HL-60 (cell line): ENCODE results near the gene SLC35E3.
A peak's percentile ranks its signal among the peaks of the same experiment; 100 is the strongest.

ENCODE experiments used
- DNase-seq, 2 experiments: peaks; one replicate each; pipeline ENCODE4 v3.0.0-alpha.2; 2010 to 2020; ENCODE audit warnings: low read depth in 1 of 2, low spot score in 1 of 2
- H3K27ac ChIP-seq: fragments of 250-450 bp; sonication (Bioruptor Pico); replicated peaks from 2 replicates; pipeline ENCODE4 v1.5.1; 2020; ENCODE audit warnings: mild to moderate bottlenecking, moderate library complexity
- H3K27me3 ChIP-seq: fragments of 250-450 bp; sonication (Bioruptor Pico); 2 replicates; pipeline ENCODE4 v1.5.1; 2021; ENCODE audit warnings: mild to moderate bottlenecking, moderate library complexity; ENCODE audit not compliant: insufficient read depth, poor library complexity, severe bottlenecking
- H3K4me3 ChIP-seq: replicated peaks from 2 replicates; pipeline ENCODE4 v1.5.1; 2011; ENCODE audit warnings: mild to moderate bottlenecking, control low read depth, low read length; ENCODE audit not compliant: insufficient read depth
- GABPA ChIP-seq: IDR thresholded peaks from 2 replicates; pipeline ENCODE4 v1.6.1; 2012; ENCODE audit warnings: low read depth
- POLR2AphosphoS5 ChIP-seq: IDR thresholded peaks from 2 replicates; pipeline ENCODE4 v1.6.1; 2012; ENCODE audit warnings: low read depth
- SPI1 ChIP-seq: IDR thresholded peaks from 2 replicates; pipeline ENCODE4 v1.6.1; 2012; ENCODE audit warnings: low read depth, mild to moderate bottlenecking, borderline replicate concordance
- TF ChIP-seq, protein P1 (sequence below): IDR thresholded peaks from one replicate; pipeline ENCODE4 v1.5.1; 2011; ENCODE audit warnings: low read length, control low read depth, inconsistent platforms; ENCODE audit not compliant: insufficient read depth
- TF ChIP-seq, protein P2 (sequence below): IDR thresholded peaks from 2 replicates; pipeline ENCODE4 v1.6.1; 2012; ENCODE audit warnings: low read depth; ENCODE audit not compliant: insufficient replicate concordance

The SLC35E3 gene

DNA sequence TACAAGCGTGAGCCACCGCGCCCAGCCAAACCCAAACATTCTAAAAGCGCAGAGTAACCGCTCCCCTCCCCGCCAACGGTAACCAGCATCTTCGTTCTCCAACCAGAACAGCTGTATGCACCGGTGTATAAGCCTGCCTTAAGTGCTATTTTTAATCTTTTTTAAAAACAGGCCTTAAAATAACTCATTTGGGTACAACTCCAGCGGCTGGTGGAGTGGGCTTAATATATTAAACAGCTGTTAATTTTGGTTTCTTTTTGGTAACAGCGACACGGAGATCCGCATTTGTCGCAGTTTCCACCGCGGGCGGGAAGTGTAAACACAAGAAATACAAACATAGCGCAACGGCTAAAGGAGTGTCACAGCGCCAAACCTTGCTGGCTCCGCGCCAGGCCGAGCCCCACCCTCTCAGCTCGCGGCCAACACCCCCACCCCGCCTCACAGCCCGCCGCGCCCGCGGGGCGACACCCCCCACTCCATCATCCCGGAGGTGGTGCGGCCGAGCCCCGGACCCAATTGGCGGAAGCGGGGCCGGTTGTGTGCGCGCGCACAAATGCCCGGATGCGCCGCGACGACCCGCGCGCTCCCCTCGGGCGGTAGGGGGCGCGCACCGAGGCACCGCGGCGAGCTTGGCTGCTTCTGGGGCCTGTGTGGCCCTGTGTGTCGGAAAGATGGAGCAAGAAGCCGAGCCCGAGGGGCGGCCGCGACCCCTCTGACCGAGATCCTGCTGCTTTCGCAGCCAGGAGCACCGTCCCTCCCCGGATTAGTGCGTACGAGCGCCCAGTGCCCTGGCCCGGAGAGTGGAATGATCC is 61.8 kb downstream of the SLC35E3 start, which contains the start of gene MDM2:
Gene MDM2, plus strand, starts transcription at position 602 of the 812 bp plus-strand sequence. CDS start 301 bp downstream, outside the sequence.
- TF ChIP-seq, protein P1, sequence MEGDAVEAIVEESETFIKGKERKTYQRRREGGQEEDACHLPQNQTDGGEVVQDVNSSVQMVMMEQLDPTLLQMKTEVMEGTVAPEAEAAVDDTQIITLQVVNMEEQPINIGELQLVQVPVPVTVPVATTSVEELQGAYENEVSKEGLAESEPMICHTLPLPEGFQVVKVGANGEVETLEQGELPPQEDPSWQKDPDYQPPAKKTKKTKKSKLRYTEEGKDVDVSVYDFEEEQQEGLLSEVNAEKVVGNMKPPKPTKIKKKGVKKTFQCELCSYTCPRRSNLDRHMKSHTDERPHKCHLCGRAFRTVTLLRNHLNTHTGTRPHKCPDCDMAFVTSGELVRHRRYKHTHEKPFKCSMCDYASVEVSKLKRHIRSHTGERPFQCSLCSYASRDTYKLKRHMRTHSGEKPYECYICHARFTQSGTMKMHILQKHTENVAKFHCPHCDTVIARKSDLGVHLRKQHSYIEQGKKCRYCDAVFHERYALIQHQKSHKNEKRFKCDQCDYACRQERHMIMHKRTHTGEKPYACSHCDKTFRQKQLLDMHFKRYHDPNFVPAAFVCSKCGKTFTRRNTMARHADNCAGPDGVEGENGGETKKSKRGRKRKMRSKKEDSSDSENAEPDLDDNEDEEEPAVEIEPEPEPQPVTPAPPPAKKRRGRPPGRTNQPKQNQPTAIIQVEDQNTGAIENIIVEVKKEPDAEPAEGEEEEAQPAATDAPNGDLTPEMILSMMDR, result peak; percentile 48
- TF ChIP-seq POLR2AphosphoS5, result peak; percentile 66; the same call in 1 of the 2 replicates
- TF ChIP-seq GABPA, result no peak
- TF ChIP-seq SPI1, result peak; percentile 33
- TF ChIP-seq, protein P2, sequence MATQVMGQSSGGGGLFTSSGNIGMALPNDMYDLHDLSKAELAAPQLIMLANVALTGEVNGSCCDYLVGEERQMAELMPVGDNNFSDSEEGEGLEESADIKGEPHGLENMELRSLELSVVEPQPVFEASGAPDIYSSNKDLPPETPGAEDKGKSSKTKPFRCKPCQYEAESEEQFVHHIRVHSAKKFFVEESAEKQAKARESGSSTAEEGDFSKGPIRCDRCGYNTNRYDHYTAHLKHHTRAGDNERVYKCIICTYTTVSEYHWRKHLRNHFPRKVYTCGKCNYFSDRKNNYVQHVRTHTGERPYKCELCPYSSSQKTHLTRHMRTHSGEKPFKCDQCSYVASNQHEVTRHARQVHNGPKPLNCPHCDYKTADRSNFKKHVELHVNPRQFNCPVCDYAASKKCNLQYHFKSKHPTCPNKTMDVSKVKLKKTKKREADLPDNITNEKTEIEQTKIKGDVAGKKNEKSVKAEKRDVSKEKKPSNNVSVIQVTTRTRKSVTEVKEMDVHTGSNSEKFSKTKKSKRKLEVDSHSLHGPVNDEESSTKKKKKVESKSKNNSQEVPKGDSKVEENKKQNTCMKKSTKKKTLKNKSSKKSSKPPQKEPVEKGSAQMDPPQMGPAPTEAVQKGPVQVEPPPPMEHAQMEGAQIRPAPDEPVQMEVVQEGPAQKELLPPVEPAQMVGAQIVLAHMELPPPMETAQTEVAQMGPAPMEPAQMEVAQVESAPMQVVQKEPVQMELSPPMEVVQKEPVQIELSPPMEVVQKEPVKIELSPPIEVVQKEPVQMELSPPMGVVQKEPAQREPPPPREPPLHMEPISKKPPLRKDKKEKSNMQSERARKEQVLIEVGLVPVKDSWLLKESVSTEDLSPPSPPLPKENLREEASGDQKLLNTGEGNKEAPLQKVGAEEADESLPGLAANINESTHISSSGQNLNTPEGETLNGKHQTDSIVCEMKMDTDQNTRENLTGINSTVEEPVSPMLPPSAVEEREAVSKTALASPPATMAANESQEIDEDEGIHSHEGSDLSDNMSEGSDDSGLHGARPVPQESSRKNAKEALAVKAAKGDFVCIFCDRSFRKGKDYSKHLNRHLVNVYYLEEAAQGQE, result no peak

GRCh38 chr12:68808388-68809189 is 62.6 kb downstream of the SLC35E3 start:
- peak; percentile 54 to 63 for DNase-seq
- Histone ChIP-seq H3K27me3 (no peaks in the 10 kb centered on the region), H3K27ac (peak overlapping the region; percentile 93), H3K4me3 (peak overlapping the region; percentile 87)
- TF ChIP-seq, protein P1, result no peak
- TF ChIP-seq SPI1, result no peak
- no peak; the same call in none of the 2 replicates for TF ChIP-seq POLR2AphosphoS5
- TF ChIP-seq, protein P2, result no peak
- TF ChIP-seq GABPA, result no peak

More for the DNA sequence above, 61.8 kb downstream of the SLC35E3 start, which contains the start of gene MDM2:
- peak; percentile 80 to 94 for DNase-seq
- Histone ChIP-seq H3K4me3 (peak within 1 kb of the TSS; percentile 87), H3K27me3 (no peaks in the 10 kb centered on the region), H3K27ac (peak within 1 kb of the TSS; percentile 93)

DNA sequence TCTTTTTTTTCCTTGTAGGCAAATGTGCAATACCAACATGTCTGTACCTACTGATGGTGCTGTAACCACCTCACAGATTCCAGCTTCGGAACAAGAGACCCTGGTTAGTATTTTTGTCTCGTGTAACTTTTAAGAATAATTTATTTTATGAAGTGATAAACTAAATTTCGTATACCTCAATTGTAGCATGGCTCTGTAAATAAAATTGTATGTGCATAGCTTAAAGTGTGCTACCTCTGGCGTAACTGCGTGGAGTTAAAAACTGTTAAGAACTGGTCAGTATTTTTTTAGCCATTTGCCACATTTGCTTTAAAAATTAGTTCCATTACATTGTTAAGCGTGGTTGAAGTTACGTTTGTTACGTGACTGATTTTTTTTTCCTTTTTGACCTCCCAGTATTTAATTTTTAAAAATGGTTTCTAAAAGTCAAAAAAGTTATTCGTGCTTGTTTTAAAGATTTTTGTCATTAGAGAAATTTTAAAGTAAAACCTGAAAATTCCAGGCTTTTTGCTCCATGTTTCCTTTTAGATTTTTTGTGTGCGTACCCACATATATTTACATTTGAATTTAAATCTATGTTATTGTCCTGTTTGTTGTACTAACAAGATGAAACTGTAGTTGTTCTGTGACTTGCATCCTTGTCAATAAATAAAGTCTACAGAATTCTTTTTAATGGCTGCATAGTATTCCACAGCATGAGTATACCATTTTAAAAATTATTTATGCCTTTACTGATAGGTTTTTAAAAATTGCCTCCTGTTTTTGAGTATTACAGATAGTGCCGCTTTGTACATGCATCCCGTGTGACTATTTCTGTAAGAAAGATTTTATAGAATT is 63.4 kb downstream of the SLC35E3 start:
- H3K27ac ChIP-seq, result peak overlapping the region; percentile 93

More for the DNA sequence above, 63.4 kb downstream of the SLC35E3 start:
- Histone ChIP-seq H3K27me3 (no peaks in the 10 kb centered on the region), H3K4me3 (peak overlapping the region; percentile 87)
- no peak for DNase-seq
- TF ChIP-seq, protein P1, result no peak
- TF ChIP-seq GABPA (no peak), POLR2AphosphoS5 (no peak), SPI1 (no peak)
- TF ChIP-seq, protein P2, result no peak
